ENCODE data around the gene SCN9A.
"Not testable (repeated sequence)": the region's sequence is repeated elsewhere in the genome, so short reads cannot be mapped to it uniquely, and the experiment has no call there.

Gene SCN9A

DNA sequence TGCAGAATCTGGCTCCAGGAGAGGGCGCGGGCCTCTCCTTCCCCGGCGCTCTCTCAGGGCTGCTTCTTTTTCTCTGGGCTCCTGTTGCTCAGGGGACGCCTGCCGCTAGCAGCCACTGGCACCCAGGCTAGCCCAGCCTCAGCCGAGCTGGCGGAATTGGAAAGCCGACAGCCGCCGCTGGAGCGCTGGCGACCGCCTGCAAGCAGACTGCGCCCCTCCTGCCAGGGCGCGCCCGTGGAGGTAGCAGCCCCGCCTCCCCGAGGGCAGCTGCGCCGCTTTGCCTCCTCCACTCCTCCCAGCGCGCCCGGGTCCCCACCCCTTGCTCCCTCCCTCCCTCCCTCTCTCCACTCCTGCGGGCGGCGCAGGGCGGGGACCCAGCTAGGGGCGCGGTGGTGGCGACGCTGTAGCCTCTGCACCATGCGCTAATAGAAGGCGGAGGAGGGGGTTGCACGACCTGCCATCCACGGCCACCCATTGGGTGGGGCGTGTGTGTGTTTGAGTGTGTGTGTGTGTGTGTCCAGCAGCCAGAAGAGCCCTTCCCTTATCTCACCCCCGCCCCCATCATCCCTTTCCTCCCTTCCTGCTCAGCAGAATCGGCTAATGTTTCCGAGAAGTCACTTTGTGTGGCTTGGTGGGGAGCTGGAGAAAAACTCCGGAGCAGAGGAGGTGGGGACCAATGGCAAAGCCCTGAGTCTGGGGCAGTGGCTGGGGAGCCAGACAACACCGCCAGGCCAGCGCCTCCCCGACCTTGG lies at the start of gene SCN9A:
Gene SCN9A, minus strand, starts transcription at position 209 of the 752 bp plus-strand sequence. CDS start 64,188 bp downstream, outside the sequence.
- no peaks in the 10 kb centered on the region for H3K36me3 ChIP-seq (ENCODE audit: control insufficient read depth in 1 of 2, insufficient read depth in 2 of 2, low read length in 2 of 2)
- H3K27me3 ChIP-seq (ENCODE audit: control insufficient read depth in 1 of 2, insufficient read depth in 2 of 2, low read length in 2 of 2) = peaks cover 0 to 4% of the 10 kb centered on the region in 2 donors
- H3K4me3 ChIP-seq (ENCODE audit: low read depth in 1 of 2, low read length in 2 of 2) = peak within 1 kb of the TSS; percentile 68 to 75
- H3K9ac ChIP-seq (ENCODE audit: low read depth in 1 of 2, low read length in 2 of 2) = no peak within 1 kb of the TSS
- no peaks in the 10 kb centered on the region for H3K9me3 ChIP-seq (ENCODE audit: control insufficient read depth in 1 of 2, low read length in 2 of 2)
- no peak within 1 kb of the TSS for H3K27ac ChIP-seq (ENCODE audit: low read depth, low read length)
- H3K4me1 ChIP-seq (ENCODE audit: control insufficient read depth in 1 of 2, insufficient read depth in 2 of 2, low read length in 2 of 2) = peaks cover 10 to 11% of the 10 kb centered on the region in 2 donors

DNA sequence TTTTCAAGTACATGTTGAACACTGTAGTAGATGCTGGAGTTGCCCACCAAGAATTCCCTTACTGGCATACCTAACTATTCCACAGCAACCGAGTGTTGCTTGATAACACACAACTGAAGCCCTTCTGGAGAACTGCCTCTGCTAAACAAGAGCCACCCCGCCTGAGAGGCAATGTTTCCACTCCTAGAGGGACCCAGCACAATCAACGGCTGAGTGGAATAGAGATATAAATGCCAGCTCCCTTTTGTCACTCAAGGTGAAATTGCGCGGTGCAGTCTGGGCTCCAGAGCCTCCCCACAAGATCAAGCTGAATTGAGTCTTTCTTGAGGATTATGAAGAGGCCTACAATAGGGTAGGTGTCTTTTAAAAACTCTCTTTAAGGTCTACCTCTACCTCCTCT lies 49.1 kb upstream of the SCN9A start:
- Histone ChIP-seq H3K27me3 (ENCODE audit: control insufficient read depth in 1 of 2, insufficient read depth in 2 of 2, low read length in 2 of 2) (no peaks in the 10 kb centered on the region), H3K27ac (ENCODE audit: low read depth, low read length) (no peak overlapping the region), H3K9me3 (ENCODE audit: control insufficient read depth in 1 of 2, low read length in 2 of 2) (no peaks in the 10 kb centered on the region), H3K4me3 (ENCODE audit: low read depth in 1 of 2, low read length in 2 of 2) (no peak overlapping the region), H3K4me1 (ENCODE audit: control insufficient read depth in 1 of 2, insufficient read depth in 2 of 2, low read length in 2 of 2) (no peaks in the 10 kb centered on the region), H3K9ac (ENCODE audit: low read depth in 1 of 2, low read length in 2 of 2) (no peak overlapping the region), H3K36me3 (ENCODE audit: control insufficient read depth in 1 of 2, insufficient read depth in 2 of 2, low read length in 2 of 2) (no peaks in the 10 kb centered on the region)

DNA sequence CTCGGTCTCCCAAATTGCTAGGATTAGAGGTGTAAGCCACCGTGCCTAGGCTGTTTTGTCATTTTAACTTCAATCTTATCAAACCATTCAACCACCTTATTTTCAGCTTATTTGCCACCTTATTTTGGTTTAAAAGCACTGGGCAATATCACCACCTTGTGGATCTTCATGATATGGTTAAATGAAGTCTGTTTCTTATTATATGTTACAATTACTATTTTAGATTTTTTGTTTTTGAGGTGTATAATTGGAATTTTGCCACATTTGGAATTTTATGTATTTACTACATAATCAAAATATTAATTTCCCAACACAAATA lies 43.8 kb upstream of the SCN9A start:
- no peaks in the 10 kb centered on the region for H3K9me3 ChIP-seq (ENCODE audit: control insufficient read depth in 1 of 2, low read length in 2 of 2)
- no peak overlapping the region for H3K27ac ChIP-seq (ENCODE audit: low read depth, low read length)
- H3K4me3 ChIP-seq (ENCODE audit: low read depth in 1 of 2, low read length in 2 of 2) = no peak overlapping the region
- H3K27me3 ChIP-seq (ENCODE audit: control insufficient read depth in 1 of 2, insufficient read depth in 2 of 2, low read length in 2 of 2) = no peaks in the 10 kb centered on the region
- no peaks in the 10 kb centered on the region for H3K36me3 ChIP-seq (ENCODE audit: control insufficient read depth in 1 of 2, insufficient read depth in 2 of 2, low read length in 2 of 2)
- H3K9ac ChIP-seq (ENCODE audit: low read depth in 1 of 2, low read length in 2 of 2) = no peak overlapping the region
- no peaks in the 10 kb centered on the region for H3K4me1 ChIP-seq (ENCODE audit: control insufficient read depth in 1 of 2, insufficient read depth in 2 of 2, low read length in 2 of 2)

DNA sequence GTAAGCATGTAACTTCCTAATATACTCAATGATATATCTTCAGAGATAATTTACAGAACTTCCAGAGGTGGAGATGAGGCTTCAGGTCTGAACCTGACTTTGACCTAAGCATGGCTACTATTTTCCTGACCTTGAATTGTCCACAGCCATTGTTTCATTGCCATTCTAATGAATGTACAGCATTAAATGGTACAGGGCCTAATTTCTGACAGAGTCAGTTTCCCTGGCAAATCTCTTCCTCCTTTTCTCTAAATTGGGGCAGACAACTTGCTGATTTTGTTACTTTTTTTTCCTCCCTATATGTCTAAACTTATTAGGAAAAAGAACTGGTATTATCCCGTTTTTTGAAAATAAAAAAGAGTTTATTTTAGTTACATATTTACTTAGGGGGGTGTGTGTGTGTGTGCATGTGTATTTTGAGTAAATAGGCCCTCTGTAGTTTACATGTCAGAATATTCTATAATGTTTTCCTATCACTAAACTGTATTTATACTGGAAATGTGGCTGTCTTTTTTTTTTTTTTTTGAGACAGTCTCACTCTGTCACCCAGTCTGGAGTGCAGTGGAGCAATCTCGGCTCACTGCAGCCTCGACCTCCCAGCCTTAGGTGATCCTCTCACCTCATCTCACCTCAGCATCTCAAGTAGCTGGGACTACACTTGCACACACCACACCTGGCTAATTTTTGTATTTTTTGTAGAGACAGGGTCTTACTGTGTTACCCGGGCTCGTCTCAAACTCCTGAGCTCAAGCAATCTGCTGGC lies 43.3 kb upstream of the SCN9A start:
- Histone ChIP-seq H3K27ac (ENCODE audit: low read depth, low read length) (no peak overlapping the region), H3K36me3 (ENCODE audit: control insufficient read depth in 1 of 2, insufficient read depth in 2 of 2, low read length in 2 of 2) (no peaks in the 10 kb centered on the region), H3K4me3 (ENCODE audit: low read depth in 1 of 2, low read length in 2 of 2) (no peak overlapping the region), H3K27me3 (ENCODE audit: control insufficient read depth in 1 of 2, insufficient read depth in 2 of 2, low read length in 2 of 2) (no peaks in the 10 kb centered on the region), H3K9me3 (ENCODE audit: control insufficient read depth in 1 of 2, low read length in 2 of 2) (no peaks in the 10 kb centered on the region), H3K4me1 (ENCODE audit: control insufficient read depth in 1 of 2, insufficient read depth in 2 of 2, low read length in 2 of 2) (no peaks in the 10 kb centered on the region), H3K9ac (ENCODE audit: low read depth in 1 of 2, low read length in 2 of 2) (no peak overlapping the region)

DNA sequence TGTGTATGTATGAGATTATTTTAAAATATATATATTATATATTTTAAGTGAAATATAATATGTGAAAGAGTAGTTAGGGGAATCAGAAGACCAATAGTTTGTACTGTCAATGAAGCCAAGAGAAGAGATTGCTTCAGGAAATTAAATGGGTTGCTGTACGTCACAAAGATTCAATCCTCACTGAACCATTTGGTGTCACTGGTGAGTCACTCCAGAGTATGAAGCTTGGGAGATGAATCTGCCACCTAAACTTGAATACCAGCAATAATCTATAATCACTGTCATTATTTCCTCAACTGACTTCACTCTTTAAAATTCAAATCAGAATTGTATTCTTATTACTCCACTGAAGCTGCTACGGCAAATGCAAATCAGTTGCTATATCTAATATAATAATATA lies 41.9 kb upstream of the SCN9A start:
- H3K36me3 ChIP-seq (ENCODE audit: control insufficient read depth in 1 of 2, insufficient read depth in 2 of 2, low read length in 2 of 2) = no peaks in the 10 kb centered on the region
- H3K27ac ChIP-seq (ENCODE audit: low read depth, low read length) = no peak overlapping the region
- H3K4me3 ChIP-seq (ENCODE audit: low read depth in 1 of 2, low read length in 2 of 2) = no peak overlapping the region
- H3K9ac ChIP-seq (ENCODE audit: low read depth in 1 of 2, low read length in 2 of 2) = no peak overlapping the region
- H3K9me3 ChIP-seq (ENCODE audit: control insufficient read depth in 1 of 2, low read length in 2 of 2) = no peaks in the 10 kb centered on the region
- no peaks in the 10 kb centered on the region for H3K27me3 ChIP-seq (ENCODE audit: control insufficient read depth in 1 of 2, insufficient read depth in 2 of 2, low read length in 2 of 2)
- H3K4me1 ChIP-seq (ENCODE audit: control insufficient read depth in 1 of 2, insufficient read depth in 2 of 2, low read length in 2 of 2) = no peaks in the 10 kb centered on the region

DNA sequence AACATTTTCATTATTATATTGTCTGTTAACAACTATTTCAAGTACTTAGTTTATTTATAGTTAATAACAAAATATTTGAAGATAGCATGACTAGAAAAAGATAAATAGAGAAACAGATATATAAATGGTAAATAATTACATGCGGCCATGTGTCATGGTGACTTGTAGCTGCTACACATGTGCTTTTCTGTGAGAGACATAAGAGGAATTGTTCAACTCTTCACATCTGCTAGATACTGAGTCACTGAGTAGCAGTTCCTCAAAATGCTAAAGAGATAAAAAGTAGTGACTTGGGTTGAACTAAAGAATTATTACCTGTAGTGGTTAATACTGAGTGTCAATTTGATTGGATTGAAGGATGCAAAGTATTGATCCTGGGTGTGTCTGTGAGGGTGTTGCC lies 37.5 kb upstream of the SCN9A start:
- Histone ChIP-seq H3K36me3 (ENCODE audit: control insufficient read depth in 1 of 2, insufficient read depth in 2 of 2, low read length in 2 of 2) (no peaks in the 10 kb centered on the region), H3K9ac (ENCODE audit: low read depth in 1 of 2, low read length in 2 of 2) (no peak overlapping the region), H3K4me1 (ENCODE audit: control insufficient read depth in 1 of 2, insufficient read depth in 2 of 2, low read length in 2 of 2) (no peaks in the 10 kb centered on the region), H3K9me3 (ENCODE audit: control insufficient read depth in 1 of 2, low read length in 2 of 2) (no peaks in the 10 kb centered on the region), H3K27ac (ENCODE audit: low read depth, low read length) (no peak overlapping the region), H3K27me3 (ENCODE audit: control insufficient read depth in 1 of 2, insufficient read depth in 2 of 2, low read length in 2 of 2) (no peaks in the 10 kb centered on the region), H3K4me3 (ENCODE audit: low read depth in 1 of 2, low read length in 2 of 2) (no peak overlapping the region)

DNA sequence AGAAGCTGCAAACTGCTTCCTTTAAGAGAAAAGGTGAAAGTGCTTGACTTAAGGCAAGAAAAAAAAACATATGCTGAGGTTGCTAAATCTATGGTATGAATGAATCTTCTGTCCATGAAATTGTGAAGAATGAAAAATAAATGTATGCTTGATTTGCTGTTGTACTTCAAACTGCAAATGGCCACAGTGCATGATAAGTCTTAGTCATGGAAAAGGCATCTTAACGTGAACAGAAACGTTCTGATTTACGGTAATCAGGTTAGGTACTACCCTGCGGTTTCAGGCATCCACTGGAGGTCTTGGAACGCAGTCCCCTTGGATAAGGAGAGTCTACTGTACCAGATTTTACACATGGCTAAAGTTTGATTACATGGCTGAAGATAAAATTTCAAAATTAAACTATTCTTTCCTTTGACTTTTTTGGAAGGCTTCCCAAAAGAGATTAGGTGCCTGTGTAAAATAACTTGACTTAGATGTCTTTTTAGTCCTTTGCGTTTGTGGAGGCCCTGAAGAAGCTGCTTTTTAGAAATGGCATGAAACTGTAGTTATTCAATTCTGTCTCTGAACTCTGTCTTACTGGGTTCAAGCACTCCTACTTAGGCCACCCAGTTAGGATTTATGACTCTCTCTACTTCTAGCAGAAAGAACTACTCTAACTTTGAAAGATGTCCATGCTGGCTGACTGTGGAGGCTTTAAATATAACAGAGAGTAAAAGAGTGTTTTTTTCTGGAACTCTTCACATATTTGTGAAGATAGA lies 35.9 kb upstream of the SCN9A start:
- no peak overlapping the region for H3K9ac ChIP-seq (ENCODE audit: low read depth in 1 of 2, low read length in 2 of 2)
- H3K27ac ChIP-seq (ENCODE audit: low read depth, low read length) = no peak overlapping the region
- no peak overlapping the region for H3K4me3 ChIP-seq (ENCODE audit: low read depth in 1 of 2, low read length in 2 of 2)
- no peaks in the 10 kb centered on the region for H3K9me3 ChIP-seq (ENCODE audit: control insufficient read depth in 1 of 2, low read length in 2 of 2)
- H3K27me3 ChIP-seq (ENCODE audit: control insufficient read depth in 1 of 2, insufficient read depth in 2 of 2, low read length in 2 of 2) = no peaks in the 10 kb centered on the region
- no peaks in the 10 kb centered on the region for H3K4me1 ChIP-seq (ENCODE audit: control insufficient read depth in 1 of 2, insufficient read depth in 2 of 2, low read length in 2 of 2)
- no peaks in the 10 kb centered on the region for H3K36me3 ChIP-seq (ENCODE audit: control insufficient read depth in 1 of 2, insufficient read depth in 2 of 2, low read length in 2 of 2)

DNA sequence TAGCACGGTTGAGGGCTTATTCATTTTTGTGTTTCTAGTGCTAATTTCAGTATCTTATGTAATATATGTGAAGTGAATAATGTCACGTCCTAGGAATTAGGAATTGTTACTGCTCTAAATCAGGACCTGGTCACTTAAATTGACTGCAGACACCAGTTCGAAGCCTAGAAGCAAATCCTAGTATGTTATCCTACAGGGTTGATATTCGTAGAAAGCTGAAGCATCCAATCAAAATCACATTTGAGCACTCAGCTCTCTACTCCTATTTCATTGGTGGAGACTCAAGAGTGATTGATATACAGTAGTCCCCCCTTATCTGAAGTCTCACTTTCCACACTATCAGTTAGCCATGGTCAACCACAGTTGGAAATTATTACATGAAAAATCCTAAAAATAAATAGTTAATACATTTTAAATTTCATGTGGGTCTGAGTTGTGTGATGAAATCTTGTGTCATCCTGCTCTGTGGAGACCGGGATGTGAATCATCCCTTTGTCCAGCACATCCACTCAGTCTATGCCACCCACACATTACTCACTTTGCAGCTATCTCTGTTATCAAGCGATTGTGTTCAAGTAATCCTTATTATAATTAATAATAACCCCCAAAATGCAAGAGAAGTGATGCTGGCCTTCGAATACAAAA lies 35.2 kb upstream of the SCN9A start:
- Histone ChIP-seq H3K9me3 (ENCODE audit: control insufficient read depth in 1 of 2, low read length in 2 of 2) (no peaks in the 10 kb centered on the region), H3K27me3 (ENCODE audit: control insufficient read depth in 1 of 2, insufficient read depth in 2 of 2, low read length in 2 of 2) (no peaks in the 10 kb centered on the region), H3K4me3 (ENCODE audit: low read depth in 1 of 2, low read length in 2 of 2) (no peak overlapping the region), H3K9ac (ENCODE audit: low read depth in 1 of 2, low read length in 2 of 2) (no peak overlapping the region), H3K4me1 (ENCODE audit: control insufficient read depth in 1 of 2, insufficient read depth in 2 of 2, low read length in 2 of 2) (no peaks in the 10 kb centered on the region), H3K36me3 (ENCODE audit: control insufficient read depth in 1 of 2, insufficient read depth in 2 of 2, low read length in 2 of 2) (no peaks in the 10 kb centered on the region), H3K27ac (ENCODE audit: low read depth, low read length) (no peak overlapping the region)

DNA sequence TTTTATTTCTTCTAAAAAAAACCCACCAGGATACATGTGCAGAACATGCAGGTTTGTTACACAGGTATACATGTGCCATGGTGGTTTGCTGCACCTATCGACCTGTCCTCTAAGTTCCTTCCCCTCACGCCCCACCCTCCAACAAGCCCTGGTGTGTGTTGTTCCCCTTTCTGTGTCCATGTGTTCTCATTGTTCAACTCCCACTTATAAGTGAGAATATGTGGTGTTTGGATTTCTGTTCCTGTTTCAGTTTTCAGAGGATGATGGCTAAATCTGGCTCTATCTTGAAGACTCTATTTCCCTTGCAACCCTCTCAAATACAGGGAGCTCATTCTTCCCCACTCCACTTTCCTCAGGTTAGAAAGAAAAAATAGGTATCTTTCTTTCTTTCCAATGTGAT lies 32.0 kb upstream of the SCN9A start:
- not testable (repeated sequence) for H3K27ac ChIP-seq (ENCODE audit: low read depth, low read length); H3K9me3 ChIP-seq (ENCODE audit: control insufficient read depth in 1 of 2, low read length in 2 of 2); H3K36me3 ChIP-seq (ENCODE audit: control insufficient read depth in 1 of 2, insufficient read depth in 2 of 2, low read length in 2 of 2); H3K4me3 ChIP-seq (ENCODE audit: low read depth in 1 of 2, low read length in 2 of 2); H3K9ac ChIP-seq (ENCODE audit: low read depth in 1 of 2, low read length in 2 of 2); H3K27me3 ChIP-seq (ENCODE audit: control insufficient read depth in 1 of 2, insufficient read depth in 2 of 2, low read length in 2 of 2); H3K4me1 ChIP-seq (ENCODE audit: control insufficient read depth in 1 of 2, insufficient read depth in 2 of 2, low read length in 2 of 2)

DNA sequence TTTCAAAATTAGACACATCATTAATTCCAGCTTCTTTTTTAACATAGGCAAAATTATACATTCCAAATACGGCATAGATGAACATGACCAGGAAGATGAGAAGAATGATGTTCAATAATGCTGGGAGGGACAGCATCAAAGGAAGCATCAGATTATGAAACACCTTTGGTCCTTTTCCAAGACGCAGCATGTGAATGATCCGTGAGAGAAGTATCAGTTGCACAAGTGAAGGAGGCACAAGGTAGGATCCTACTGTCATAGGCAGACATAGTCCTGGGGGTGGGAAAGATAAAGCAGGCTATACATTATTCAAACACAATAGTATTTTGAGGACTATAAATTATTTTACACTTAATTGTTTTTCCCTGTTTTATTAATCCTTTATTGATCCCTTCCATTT lies 30.6 kb upstream of the SCN9A start:
- no peak overlapping the region for H3K9ac ChIP-seq (ENCODE audit: low read depth in 1 of 2, low read length in 2 of 2)
- no peaks in the 10 kb centered on the region for H3K27me3 ChIP-seq (ENCODE audit: control insufficient read depth in 1 of 2, insufficient read depth in 2 of 2, low read length in 2 of 2)
- H3K36me3 ChIP-seq (ENCODE audit: control insufficient read depth in 1 of 2, insufficient read depth in 2 of 2, low read length in 2 of 2) = no peaks in the 10 kb centered on the region
- no peaks in the 10 kb centered on the region for H3K4me1 ChIP-seq (ENCODE audit: control insufficient read depth in 1 of 2, insufficient read depth in 2 of 2, low read length in 2 of 2)
- no peak overlapping the region for H3K27ac ChIP-seq (ENCODE audit: low read depth, low read length)
- no peak overlapping the region for H3K4me3 ChIP-seq (ENCODE audit: low read depth in 1 of 2, low read length in 2 of 2)
- H3K9me3 ChIP-seq (ENCODE audit: control insufficient read depth in 1 of 2, low read length in 2 of 2) = no peaks in the 10 kb centered on the region
